Lung (tissue), 12 donors: Measurements from ENCODE around the gene CELF5. TPM values are rescaled to one million over a fixed set of nuclear protein-coding genes. Genes with fewer than 3 reads are reported as not detected.

Experiments used
- ATAC-seq: fragments of 200-7000 bp; cut with Tn5 transposase; one replicate; pipeline ENCODE4 v1.9.1; 2020; ENCODE audit warnings: moderate number of reproducible peaks; ENCODE audit not compliant: insufficient read depth, low FRiP score
- DNase-seq, 3 donors: peaks; one replicate each; pipeline ENCODE4 v3.0.0-alpha.2; 2013 to 2017
- H3K27ac ChIP-seq, 2 donors: one replicate each; pipeline ENCODE4 v1.5.1; 2013; ENCODE audit warnings: mild to moderate bottlenecking in 2 of 2, moderate library complexity in 2 of 2, control low read depth in 1 of 2, inconsistent platforms in 1 of 2, low read depth in 1 of 2, low read length in 1 of 2
- H3K27me3 ChIP-seq, 3 donors: one replicate each; pipeline ENCODE4 v1.5.1; 2013; ENCODE audit warnings: low read length in 2 of 3; ENCODE audit not compliant: control insufficient read depth in 3 of 3, insufficient read depth in 3 of 3
- H3K36me3 ChIP-seq, 4 donors: one replicate each; pipeline ENCODE4 v1.5.1; 2013; ENCODE audit warnings: low read length in 4 of 4, mild to moderate bottlenecking in 1 of 4, moderate library complexity in 1 of 4; ENCODE audit not compliant: control insufficient read depth in 4 of 4, insufficient read depth in 4 of 4
- H3K4me1 ChIP-seq, 5 donors: one replicate each; pipeline ENCODE4 v1.5.1; 2013; ENCODE audit warnings: low read length in 5 of 5, mild to moderate bottlenecking in 2 of 5, moderate library complexity in 1 of 5; ENCODE audit not compliant: control insufficient read depth in 5 of 5, insufficient read depth in 5 of 5
- H3K4me3 ChIP-seq: one replicate; pipeline ENCODE4 v1.5.1; 2013; ENCODE audit warnings: mild to moderate bottlenecking, control low read depth, moderate library complexity
- H3K9ac ChIP-seq, 2 donors: one replicate each; pipeline ENCODE4 v1.5.1; 2013; ENCODE audit warnings: low read length in 2 of 2, control low read depth in 1 of 2; ENCODE audit not compliant: insufficient read depth in 1 of 2
- H3K9me3 ChIP-seq, 4 donors: one replicate each; pipeline ENCODE4 v1.5.1; 2013; ENCODE audit warnings: low read length in 3 of 4, mild to moderate bottlenecking in 1 of 4, moderate library complexity in 1 of 4; ENCODE audit not compliant: control insufficient read depth in 4 of 4, insufficient read depth in 3 of 4
- WGBS, 2 donors: extraction: QIAGEN DNeasy Blood & Tissue Kit; methylation state at CpG; one replicate each; pipeline ENCODE4 v1.1.7; 2013; 5-methylcytosine and 5-hydroxymethylcytosine counted together
- polyA plus RNA-seq, 2 donors: library from polyadenylated mRNA; stranded (reverse); fragments of 200-250 nt; gene quantifications; one replicate each; pipeline ENCODE4 v1.2.1, GENCODE V29; 2013
- total RNA-seq, 2 donors: library from RNA; depleted of rRNA in 1 of 2; stranded (reverse); fragments of >200 nt in 1 of 2; gene quantifications; one replicate each; pipeline ENCODE4 v1.2.1, GENCODE V29; 2014 to 2021
- TF ChIP-seq, protein P1 (sequence below): IDR thresholded peaks from 2 replicates; pipeline ENCODE4 v1.5.1; 2012; ENCODE audit warnings: mild to moderate bottlenecking; ENCODE audit errors: control extremely low read depth, extremely low read depth
- donor health status: control.
- donor health status: control.
- donor health status: Bipolar disorder and iron deficiency.
- donor health status: healthy.
- donor health status: DM: yes; HTN: yes; CAD: no.

The CELF5 gene
- total and polyA plus RNA-seq, 4 donors, result 0.08 to 0.14 (median 0.12) TPM; not detected in 1

DNA sequence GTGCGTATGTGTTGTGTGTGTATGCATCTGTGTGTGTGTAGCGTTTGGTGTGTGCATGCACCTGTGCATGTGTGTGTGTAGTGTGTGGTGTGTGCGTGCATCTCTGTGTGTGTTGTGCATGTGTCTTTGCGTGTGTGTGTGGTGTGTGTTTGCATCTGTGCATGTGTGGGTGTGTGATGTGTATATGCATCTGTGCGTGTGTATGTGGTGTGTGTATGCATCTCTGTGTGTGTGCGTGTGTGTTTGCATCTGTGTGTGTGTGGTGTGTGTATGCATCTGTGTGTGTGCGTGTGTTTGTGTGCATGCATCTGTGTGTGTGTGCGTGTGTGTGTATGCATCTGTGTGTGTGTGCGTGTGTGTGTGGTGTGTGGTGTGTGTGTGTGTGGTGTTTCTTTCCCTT lies 20.6 kb downstream of the CELF5 start:
- Histone ChIP-seq H3K9me3 (peaks cover 0 to 2% (median 0%) of the 10 kb centered on the region in 4 donors), H3K36me3 (no peaks in the 10 kb centered on the region), H3K4me3 (no peak overlapping the region), H3K9ac (no peak overlapping the region), H3K27ac (no peak overlapping the region), H3K4me1 (peaks cover 0 to 3% (median 0%) of the 10 kb centered on the region in 5 donors), H3K27me3 (peaks cover 0 to 2% (median 0%) of the 10 kb centered on the region in 3 donors)
- no peak for DNase-seq
- TF ChIP-seq, protein P1, sequence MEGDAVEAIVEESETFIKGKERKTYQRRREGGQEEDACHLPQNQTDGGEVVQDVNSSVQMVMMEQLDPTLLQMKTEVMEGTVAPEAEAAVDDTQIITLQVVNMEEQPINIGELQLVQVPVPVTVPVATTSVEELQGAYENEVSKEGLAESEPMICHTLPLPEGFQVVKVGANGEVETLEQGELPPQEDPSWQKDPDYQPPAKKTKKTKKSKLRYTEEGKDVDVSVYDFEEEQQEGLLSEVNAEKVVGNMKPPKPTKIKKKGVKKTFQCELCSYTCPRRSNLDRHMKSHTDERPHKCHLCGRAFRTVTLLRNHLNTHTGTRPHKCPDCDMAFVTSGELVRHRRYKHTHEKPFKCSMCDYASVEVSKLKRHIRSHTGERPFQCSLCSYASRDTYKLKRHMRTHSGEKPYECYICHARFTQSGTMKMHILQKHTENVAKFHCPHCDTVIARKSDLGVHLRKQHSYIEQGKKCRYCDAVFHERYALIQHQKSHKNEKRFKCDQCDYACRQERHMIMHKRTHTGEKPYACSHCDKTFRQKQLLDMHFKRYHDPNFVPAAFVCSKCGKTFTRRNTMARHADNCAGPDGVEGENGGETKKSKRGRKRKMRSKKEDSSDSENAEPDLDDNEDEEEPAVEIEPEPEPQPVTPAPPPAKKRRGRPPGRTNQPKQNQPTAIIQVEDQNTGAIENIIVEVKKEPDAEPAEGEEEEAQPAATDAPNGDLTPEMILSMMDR, result no peak
- ATAC-seq, result no peak
- WGBS, 2 donors, result 91 to 92% methylated on average over 9 of the region's 9 CpGs

DNA sequence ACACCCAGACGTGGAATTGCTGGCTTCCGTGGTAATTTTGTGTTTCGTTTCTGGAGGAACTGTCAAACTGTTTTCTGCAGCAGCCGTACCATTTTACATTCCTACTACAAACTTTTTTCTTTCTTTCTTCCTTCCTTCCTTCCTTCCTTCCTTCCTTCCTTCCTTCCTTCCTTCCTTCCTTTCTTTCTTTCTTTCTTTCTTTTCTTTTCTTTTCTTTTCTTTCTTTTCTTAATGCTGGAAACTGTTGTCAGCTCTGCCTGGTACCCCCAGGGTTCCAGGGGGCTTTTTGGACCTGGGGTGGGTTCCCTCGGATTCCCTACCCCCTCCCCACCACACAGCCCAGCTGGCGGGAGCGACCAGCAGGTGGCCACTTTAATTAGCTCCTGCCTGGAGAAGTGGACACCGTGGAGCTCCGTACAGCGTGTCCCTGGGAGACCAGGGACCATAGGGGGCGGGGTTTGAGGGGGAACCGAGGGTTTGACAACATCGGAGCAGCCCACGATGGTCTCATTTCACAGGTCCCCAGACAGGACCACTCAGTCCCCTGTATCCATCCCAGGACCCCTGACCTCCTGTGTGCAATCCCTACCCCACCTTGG lies 24.4 kb downstream of the CELF5 start:
- Histone ChIP-seq H3K27me3 (peaks cover 0 to 4% (median 0%) of the 10 kb centered on the region in 3 donors), H3K27ac (no peak overlapping the region), H3K4me3 (no peak overlapping the region), H3K9ac (no peak overlapping the region), H3K4me1 (peaks cover 0 to 3% (median 0%) of the 10 kb centered on the region in 5 donors), H3K9me3 (peaks cover 0 to 8% (median 0%) of the 10 kb centered on the region in 4 donors), H3K36me3 (no peaks in the 10 kb centered on the region)
- 43 to 56% methylated on average over 14 of the region's 14 CpGs for WGBS, 2 donors
- no peak for DNase-seq
- TF ChIP-seq, protein P1, result no peak
- ATAC-seq, result no peak

DNA sequence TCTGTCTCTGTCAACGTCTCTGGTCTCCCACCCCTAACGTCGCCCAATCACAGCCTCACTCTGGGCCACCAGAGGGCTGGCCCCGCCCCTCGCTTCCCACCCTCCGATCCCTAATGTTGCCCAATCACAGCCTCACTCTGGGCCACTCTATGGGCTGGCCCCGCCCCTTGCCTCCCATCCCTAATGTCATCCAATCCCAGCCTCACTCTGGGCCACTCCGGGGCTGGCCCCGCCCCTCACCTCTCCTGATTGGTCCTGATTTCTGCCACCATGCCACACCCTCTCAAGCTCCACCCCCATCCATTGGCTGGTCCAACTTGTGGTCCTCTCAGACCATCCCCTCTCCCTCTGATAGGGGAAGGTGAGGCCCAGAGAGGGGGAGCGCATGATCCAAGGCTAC lies 24.9 kb downstream of the CELF5 start:
- peaks cover 0 to under 1% (median 0%) of the 10 kb centered on the region in 5 donors for H3K4me1 ChIP-seq
- ATAC-seq (no peak), DNase-seq (no peak)
- H3K27ac ChIP-seq, result no peak overlapping the region
- no peaks in the 10 kb centered on the region for H3K36me3 ChIP-seq
- no peak overlapping the region for H3K4me3 ChIP-seq
- no peak overlapping the region for H3K9ac ChIP-seq
- WGBS, 2 donors, result 79 to 87% methylated on average over 10 of the region's 10 CpGs
- peaks cover 0 to 8% (median 0%) of the 10 kb centered on the region in 4 donors for H3K9me3 ChIP-seq
- H3K27me3 ChIP-seq, result peaks cover 0 to 4% (median 0%) of the 10 kb centered on the region in 3 donors
- TF ChIP-seq, protein P1, result no peak
